GM12878 (cell line): Measurements from ENCODE around the gene ILF2. TPM values are rescaled to one million over a fixed set of nuclear protein-coding genes. Genes with fewer than 3 reads are reported as not detected.
A peak's percentile ranks its signal among the peaks of the same experiment; 100 is the strongest.

Source experiments
- ATAC-seq: fragments of 200-7000 bp; cut with Tn5 transposase; 3 replicates; pipeline ENCODE4 v1.9.1; 2020; ENCODE audit warnings: mild to moderate bottlenecking, moderate library complexity
- BruUV-seq: library from RNA; stranded (reverse); fragments of 400-500 nt; replicated peaks from 2 replicates; lab custom pipeline; 2021; lab: Mats Ljungman, UMichigan
- CTCF ChIA-PET: fragments of 300-600 bp; sonication (Branson Sonifier 250); formaldehyde crosslinking; extraction: SDS; loops from one replicate; lab custom pipeline; 2021; ENCODE audit warnings: inconsistent platforms; lab: Yijun Ruan, JAX
- POLR2A ChIA-PET: fragments of 350-600 bp; formaldehyde crosslinking; extraction: SDS; loops from one replicate; lab custom pipeline; 2021; ENCODE audit warnings: inconsistent platforms; lab: Charles Lee
- RAD21 ChIA-PET: fragments of 300-600 bp; sonication (Branson Sonifier 250); formaldehyde crosslinking; loops from one replicate; lab custom pipeline; 2023; ENCODE audit warnings: antibody characterized with exemption; ENCODE audit not compliant: unreplicated experiment; lab: Charles Lee
- SMC1A ChIA-PET: fragments of 300-600 bp; sonication (Branson Sonifier 250); formaldehyde crosslinking; loops from one replicate; lab custom pipeline; 2023; ENCODE audit not compliant: unreplicated experiment, uncharacterized antibody; lab: Charles Lee
- DNase-seq: peaks from one replicate; pipeline ENCODE4 v3.0.0-alpha.2; 2011; ENCODE audit warnings: low read depth, low spot score
- FAIRE-seq: peaks from 3 replicates; lab custom pipeline; 2011; peaks lifted over from hg19 to GRCh38; lab: Jason Lieb, UNC
- H2AFZ ChIP-seq: 2 replicates; pipeline ENCODE4 v1.6.0; 2011; ENCODE audit warnings: low read depth, low read length, control low read depth; ENCODE audit not compliant: control insufficient read depth
- H3K27ac ChIP-seq: 2 replicates; pipeline ENCODE4 v1.5.1; 2011; ENCODE audit warnings: control low read depth; ENCODE audit not compliant: control insufficient read depth, insufficient read depth
- H3K27me3 ChIP-seq, 2 experiments: replicated peaks in 1 of 2; 2 replicates each; pipeline versions ENCODE4 v1.6.0 to v1.6.1; 2011; ENCODE audit warnings: low read length in 1 of 2; ENCODE audit not compliant: control insufficient read depth in 2 of 2, insufficient read depth in 2 of 2
- H3K36me3 ChIP-seq, 2 experiments: 2 replicates each; pipeline ENCODE4 v1.5.1; 2011; ENCODE audit warnings: low read length in 1 of 2; ENCODE audit not compliant: control insufficient read depth in 2 of 2, insufficient read depth in 2 of 2
- H3K4me1 ChIP-seq: 2 replicates; pipeline ENCODE4 v1.6.1; 2011; ENCODE audit warnings: mild to moderate bottlenecking, low read length, moderate library complexity, mixed read lengths; ENCODE audit not compliant: control insufficient read depth, insufficient read depth
- H3K4me2 ChIP-seq: 2 replicates; pipeline ENCODE4 v1.6.0; 2011; ENCODE audit warnings: control low read depth; ENCODE audit not compliant: control insufficient read depth, insufficient read depth
- H3K4me3 ChIP-seq: fragments of 200-600 bp; sonication (generic); 2 replicates; pipeline ENCODE4 v1.5.1; 2016
- H3K79me2 ChIP-seq: 2 replicates; pipeline ENCODE4 v1.6.0; 2011; ENCODE audit warnings: low read length; ENCODE audit not compliant: control insufficient read depth, insufficient read depth
- H3K9ac ChIP-seq: 2 replicates; pipeline ENCODE4 v1.8.0; 2011; ENCODE audit warnings: low read length, control low read depth, mixed read lengths; ENCODE audit not compliant: control insufficient read depth, insufficient read depth
- H3K9me3 ChIP-seq: replicated peaks from 3 replicates; pipeline ENCODE4 v1.5.1; 2011; ENCODE audit warnings: mild to moderate bottlenecking, low read length; ENCODE audit not compliant: control insufficient read depth, insufficient read depth
- H4K20me1 ChIP-seq: 2 replicates; pipeline ENCODE4 v1.6.0; 2011; ENCODE audit not compliant: control insufficient read depth, insufficient read depth
- BHLHE40 ChIP-seq, 2 experiments: fragments of 450-650 bp in 1 of 2; IDR thresholded peaks; 2 replicates each; pipeline ENCODE4 v1.6.1; 2011 to 2017; ENCODE audit warnings: low read depth in 2 of 2, borderline replicate concordance in 1 of 2, improper control_type of control experiment in 1 of 2, low read length in 1 of 2, mild to moderate bottlenecking in 1 of 2
- GATAD2B ChIP-seq: fragments of 450-650 bp; conservative IDR thresholded peaks from 2 replicates; pipeline ENCODE4 v1.6.1; 2017; ENCODE audit warnings: low read depth, mild to moderate bottlenecking, moderate library complexity
- HDAC6 ChIP-seq: fragments of 200-600 bp; sonication (generic); IDR thresholded peaks from one replicate; pipeline ENCODE4 v1.8.0; 2017; ENCODE audit warnings: antibody characterized with exemption; ENCODE audit not compliant: unreplicated experiment
- HDGF ChIP-seq: fragments of 450-650 bp; IDR thresholded peaks from 2 replicates; pipeline ENCODE4 v1.6.1; 2016; ENCODE audit warnings: antibody characterized with exemption
- NBN ChIP-seq: fragments of 450-650 bp; IDR thresholded peaks from 2 replicates; pipeline ENCODE4 v1.6.1; 2016
- RBBP5 ChIP-seq: fragments of 200-600 bp; sonication (generic); conservative IDR thresholded peaks from 2 replicates; pipeline ENCODE4 v1.6.1; 2016
- SUZ12 ChIP-seq: fragments of 200-600 bp; sonication (generic); IDR thresholded peaks from one replicate; pipeline ENCODE4 v1.6.1; 2018; ENCODE audit warnings: antibody characterized with exemption, mild to moderate bottlenecking; ENCODE audit not compliant: unreplicated experiment
- YY1 ChIP-seq: IDR thresholded peaks from 2 replicates; pipeline ENCODE4 v1.6.1; 2011; ENCODE audit warnings: low read depth, mild to moderate bottlenecking, low read length
- WGBS: methylation state at CpG from one replicate; pipeline ENCODE4 v1.1.6; 2016; ENCODE audit warnings: low lambda C conversion rate; ENCODE audit not compliant: insufficient replicate concordance, insufficient coverage; ENCODE audit errors: missing lambda C conversion rate; 5-methylcytosine and 5-hydroxymethylcytosine counted together
- in situ Hi-C: fragments of 300-500 bp; cut with MboI; formaldehyde crosslinking; loops from 9 replicates; pipeline ENCODE4 v1.14.3; 2018; ENCODE audit warnings: mixed read lengths
- intact Hi-C: fragments of 100-400 bp; cut with micrococcal nuclease; formaldehyde crosslinking; loops from one replicate; pipeline ENCODE4 v1.14.2; 2022; ENCODE audit not compliant: unreplicated experiment
- polyA plus RNA-seq, 11 experiments: library from polyadenylated mRNA; depleted of rRNA in 4 of 11; unstranded in 6 of 11; stranded (reverse) in 5 of 11; fragments of >200 nt; fragmentation: Nextera tagmentation in 4 of 11; fragmentation: Illumina TruSeq in 1 of 11; extraction: Ambion mirVana in 4 of 11; extraction: Trizol in 1 of 11; gene quantifications; 1 replicate in 1 of 11; 2 replicates in 10 of 11; pipeline versions ENCODE4 v1.2.1 to v1.2.3, GENCODE V29; 2011 to 2016; ENCODE audit warnings: inconsistent platforms in 2 of 11, missing spikeins in 2 of 11, low read depth in 1 of 11
- total RNA-seq, 4 experiments: library from RNA; depleted of rRNA in 3 of 4; stranded (reverse); fragments of >200 nt in 3 of 4; fragmentation: Illumina TruSeq in 1 of 4; extraction: Trizol in 1 of 4; gene quantifications; 2 replicates each; pipeline versions ENCODE4 v1.2.1 to v1.2.3, GENCODE V29; 2013 to 2021
- TF ChIP-seq, protein P1 (sequence below): fragments of 450-650 bp; IDR thresholded peaks from 2 replicates; pipeline ENCODE4 v1.6.1; 2017; ENCODE audit warnings: mild to moderate bottlenecking, moderate library complexity
- TF ChIP-seq, protein P2 (sequence below): fragments of 450-650 bp; IDR thresholded peaks from 2 replicates; pipeline ENCODE4 v1.6.1; 2017; ENCODE audit warnings: mild to moderate bottlenecking
- TF ChIP-seq, protein P3 (sequence below): IDR thresholded peaks from 2 replicates; pipeline ENCODE4 v1.6.1; 2012; ENCODE audit warnings: low read depth, low read length, improper control_type of control experiment

The ILF2 gene
- total and polyA plus RNA-seq, 10 of the 15 experiments (the other 5 are each of a cell fraction or from before 2014, with no cell fraction given) = 261 to 520 (median 449) TPM

DNA sequence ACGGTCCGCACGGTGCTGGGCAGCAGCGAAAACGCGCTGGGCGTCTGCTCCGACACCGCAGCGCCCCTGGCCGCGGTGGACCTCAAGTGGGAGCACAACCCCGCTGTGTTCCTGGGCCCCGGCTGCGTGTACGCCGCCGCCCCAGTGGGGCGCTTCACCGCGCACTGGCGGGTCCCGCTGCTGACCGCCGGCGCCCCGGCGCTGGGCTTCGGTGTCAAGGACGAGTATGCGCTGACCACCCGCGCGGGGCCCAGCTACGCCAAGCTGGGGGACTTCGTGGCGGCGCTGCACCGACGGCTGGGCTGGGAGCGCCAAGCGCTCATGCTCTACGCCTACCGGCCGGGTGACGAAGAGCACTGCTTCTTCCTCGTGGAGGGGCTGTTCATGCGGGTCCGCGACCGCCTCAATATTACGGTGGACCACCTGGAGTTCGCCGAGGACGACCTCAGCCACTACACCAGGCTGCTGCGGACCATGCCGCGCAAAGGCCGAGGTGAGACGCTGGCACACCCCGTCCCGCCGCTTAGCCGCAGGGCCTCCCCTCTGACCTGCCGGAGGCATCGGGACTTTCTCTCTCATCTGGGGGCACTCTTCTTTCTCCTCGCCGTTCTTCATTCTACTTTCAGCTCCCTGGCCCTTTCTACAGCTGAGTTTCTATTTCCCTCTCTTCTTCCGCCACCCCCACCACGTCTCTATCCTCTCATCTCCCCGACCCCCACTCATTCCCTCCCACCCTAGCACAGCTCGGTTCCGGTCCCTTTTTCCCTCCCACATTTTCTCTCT, 8.7 kb upstream of the ILF2 start (continued):
- TF ChIP-seq, protein P1, sequence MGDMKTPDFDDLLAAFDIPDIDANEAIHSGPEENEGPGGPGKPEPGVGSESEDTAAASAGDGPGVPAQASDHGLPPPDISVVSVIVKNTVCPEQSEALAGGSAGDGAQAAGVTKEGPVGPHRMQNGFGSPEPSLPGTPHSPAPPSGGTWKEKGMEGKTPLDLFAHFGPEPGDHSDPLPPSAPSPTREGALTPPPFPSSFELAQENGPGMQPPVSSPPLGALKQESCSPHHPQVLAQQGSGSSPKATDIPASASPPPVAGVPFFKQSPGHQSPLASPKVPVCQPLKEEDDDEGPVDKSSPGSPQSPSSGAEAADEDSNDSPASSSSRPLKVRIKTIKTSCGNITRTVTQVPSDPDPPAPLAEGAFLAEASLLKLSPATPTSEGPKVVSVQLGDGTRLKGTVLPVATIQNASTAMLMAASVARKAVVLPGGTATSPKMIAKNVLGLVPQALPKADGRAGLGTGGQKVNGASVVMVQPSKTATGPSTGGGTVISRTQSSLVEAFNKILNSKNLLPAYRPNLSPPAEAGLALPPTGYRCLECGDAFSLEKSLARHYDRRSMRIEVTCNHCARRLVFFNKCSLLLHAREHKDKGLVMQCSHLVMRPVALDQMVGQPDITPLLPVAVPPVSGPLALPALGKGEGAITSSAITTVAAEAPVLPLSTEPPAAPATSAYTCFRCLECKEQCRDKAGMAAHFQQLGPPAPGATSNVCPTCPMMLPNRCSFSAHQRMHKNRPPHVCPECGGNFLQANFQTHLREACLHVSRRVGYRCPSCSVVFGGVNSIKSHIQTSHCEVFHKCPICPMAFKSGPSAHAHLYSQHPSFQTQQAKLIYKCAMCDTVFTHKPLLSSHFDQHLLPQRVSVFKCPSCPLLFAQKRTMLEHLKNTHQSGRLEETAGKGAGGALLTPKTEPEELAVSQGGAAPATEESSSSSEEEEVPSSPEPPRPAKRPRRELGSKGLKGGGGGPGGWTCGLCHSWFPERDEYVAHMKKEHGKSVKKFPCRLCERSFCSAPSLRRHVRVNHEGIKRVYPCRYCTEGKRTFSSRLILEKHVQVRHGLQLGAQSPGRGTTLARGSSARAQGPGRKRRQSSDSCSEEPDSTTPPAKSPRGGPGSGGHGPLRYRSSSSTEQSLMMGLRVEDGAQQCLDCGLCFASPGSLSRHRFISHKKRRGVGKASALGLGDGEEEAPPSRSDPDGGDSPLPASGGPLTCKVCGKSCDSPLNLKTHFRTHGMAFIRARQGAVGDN = 0 out of 2 replicates have a peak, but pooled peaks have one; percentile 26

DNA sequence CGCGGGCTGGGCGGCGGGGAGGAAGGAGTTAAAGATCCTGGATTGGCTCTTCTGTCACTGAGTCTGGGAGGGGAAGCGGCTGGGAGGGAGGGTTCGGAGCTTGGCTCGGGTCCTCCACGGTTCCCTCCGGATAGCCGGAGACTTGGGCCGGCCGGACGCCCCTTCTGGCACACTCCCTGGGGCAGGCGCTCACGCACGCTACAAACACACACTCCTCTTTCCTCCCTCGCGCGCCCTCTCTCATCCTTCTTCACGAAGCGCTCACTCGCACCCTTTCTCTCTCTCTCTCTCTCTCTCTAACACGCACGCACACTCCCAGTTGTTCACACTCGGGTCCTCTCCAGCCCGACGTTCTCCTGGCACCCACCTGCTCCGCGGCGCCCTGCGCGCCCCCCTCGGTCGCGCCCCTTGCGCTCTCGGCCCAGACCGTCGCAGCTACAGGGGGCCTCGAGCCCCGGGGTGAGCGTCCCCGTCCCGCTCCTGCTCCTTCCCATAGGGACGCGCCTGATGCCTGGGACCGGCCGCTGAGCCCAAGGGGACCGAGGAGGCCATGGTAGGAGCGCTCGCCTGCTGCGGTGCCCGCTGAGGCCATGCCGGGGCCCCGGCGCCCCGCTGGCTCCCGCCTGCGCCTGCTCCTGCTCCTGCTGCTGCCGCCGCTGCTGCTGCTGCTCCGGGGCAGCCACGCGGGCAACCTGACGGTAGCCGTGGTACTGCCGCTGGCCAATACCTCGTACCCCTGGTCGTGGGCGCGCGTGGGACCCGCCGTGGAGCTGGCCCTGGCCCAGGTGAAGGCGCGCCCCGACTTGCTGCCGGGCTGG, 7.9 kb upstream of the ILF2 start, which contains the start of gene NPR1:
Gene NPR1 (plus strand): TSS at position 170 of the 818 bp plus-strand sequence. CDS start 421 bp downstream, at position 591.
- Histone ChIP-seq H3K4me2 (peak within 1 kb of the TSS; percentile 90), H3K27ac (no peak within 1 kb of the TSS), H4K20me1 (no peaks in the 10 kb centered on the region; the same call in 1 of the 2 replicates), H3K27me3 (peaks cover 14 to 23% of the 10 kb centered on the region in 2 experiments), H3K9me3 (no peaks in the 10 kb centered on the region; the same call in 2 of the 3 replicates), H3K79me2 (no peaks in the 10 kb centered on the region), H3K4me1 (peaks cover 16% of the 10 kb centered on the region), H3K4me3 (peak within 1 kb of the TSS; percentile 47; the same call in 1 of the 2 replicates), H2AFZ (peak within 1 kb of the TSS; percentile 65), H3K36me3 (no peaks in the 10 kb centered on the region), H3K9ac (no peak within 1 kb of the TSS; the same call in 1 of the 2 replicates)
- RAD21 ChIA-PET = interaction anchor here (0.6 to 1.9 kb wide), 7 partner anchors 53 to 1372 kb away, joined by 3 to 6 read pairs (median 4); partner anchors contain the start of genes ADAM15 and SLC27A3
- POLR2A ChIA-PET = interaction anchor here (1.4 kb wide), 1 partner anchor 65 kb away, joined by 6 read pairs; no protein-coding TSS in a partner anchor
- BruUV-seq = no TSS peak
- in situ Hi-C loops (loop anchor here (5.0 kb wide), 2 partner anchors 69 to 309 kb away; partner anchors contain the start of gene RAB13), intact Hi-C loops (loop anchor here (2.0 kb wide), 1 partner anchor 308 kb away; the partner anchor contains the start of gene RAB13)
- FAIRE-seq (no peak), DNase-seq (no peak), ATAC-seq (peak; percentile 61)
- SMC1A ChIA-PET = interaction anchor here (0.7 to 6.3 kb wide), 13 partner anchors 63 to 308 kb away, joined by 3 to 55 read pairs (median 4); partner anchors contain the start of gene RAB13
- 11% methylated on average over 67 of the region's 78 CpGs for WGBS
- CTCF ChIA-PET = interaction anchor here (1.0 to 6.9 kb wide), 13 partner anchors 15 to 307 kb away, joined by 3 to 84 read pairs (median 5); partner anchors contain the start of gene RAB13
- peak; percentile 27; the same call in 1 of the 2 replicates for TF ChIP-seq GATAD2B
- peak; percentile 67; the same call in 1 of the 2 replicates for TF ChIP-seq NBN
- TF ChIP-seq, protein P2, sequence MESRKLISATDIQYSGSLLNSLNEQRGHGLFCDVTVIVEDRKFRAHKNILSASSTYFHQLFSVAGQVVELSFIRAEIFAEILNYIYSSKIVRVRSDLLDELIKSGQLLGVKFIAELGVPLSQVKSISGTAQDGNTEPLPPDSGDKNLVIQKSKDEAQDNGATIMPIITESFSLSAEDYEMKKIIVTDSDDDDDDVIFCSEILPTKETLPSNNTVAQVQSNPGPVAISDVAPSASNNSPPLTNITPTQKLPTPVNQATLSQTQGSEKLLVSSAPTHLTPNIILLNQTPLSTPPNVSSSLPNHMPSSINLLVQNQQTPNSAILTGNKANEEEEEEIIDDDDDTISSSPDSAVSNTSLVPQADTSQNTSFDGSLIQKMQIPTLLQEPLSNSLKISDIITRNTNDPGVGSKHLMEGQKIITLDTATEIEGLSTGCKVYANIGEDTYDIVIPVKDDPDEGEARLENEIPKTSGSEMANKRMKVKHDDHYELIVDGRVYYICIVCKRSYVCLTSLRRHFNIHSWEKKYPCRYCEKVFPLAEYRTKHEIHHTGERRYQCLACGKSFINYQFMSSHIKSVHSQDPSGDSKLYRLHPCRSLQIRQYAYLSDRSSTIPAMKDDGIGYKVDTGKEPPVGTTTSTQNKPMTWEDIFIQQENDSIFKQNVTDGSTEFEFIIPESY = no peak
- TF ChIP-seq HDGF = peak; percentile 35; the same call in 1 of the 2 replicates
- 0 out of 2 replicates have a peak, but pooled peaks have one; percentile 2 for TF ChIP-seq YY1
- TF ChIP-seq, protein P3, sequence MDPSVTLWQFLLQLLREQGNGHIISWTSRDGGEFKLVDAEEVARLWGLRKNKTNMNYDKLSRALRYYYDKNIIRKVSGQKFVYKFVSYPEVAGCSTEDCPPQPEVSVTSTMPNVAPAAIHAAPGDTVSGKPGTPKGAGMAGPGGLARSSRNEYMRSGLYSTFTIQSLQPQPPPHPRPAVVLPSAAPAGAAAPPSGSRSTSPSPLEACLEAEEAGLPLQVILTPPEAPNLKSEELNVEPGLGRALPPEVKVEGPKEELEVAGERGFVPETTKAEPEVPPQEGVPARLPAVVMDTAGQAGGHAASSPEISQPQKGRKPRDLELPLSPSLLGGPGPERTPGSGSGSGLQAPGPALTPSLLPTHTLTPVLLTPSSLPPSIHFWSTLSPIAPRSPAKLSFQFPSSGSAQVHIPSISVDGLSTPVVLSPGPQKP = no peak
- TF ChIP-seq SUZ12 = peak; percentile 88
- peak in 1 of 2 experiments; percentile 29; a peak in 1 of 4 replicates for TF ChIP-seq BHLHE40 (IDR thresholded peaks at IDR 0.05; ENCODE audit: borderline replicate concordance in 1 of 2, low read depth in 2 of 2, low read length in 1 of 2)
- peak; percentile 81 for TF ChIP-seq HDAC6
- no peak for TF ChIP-seq RBBP5
